OCI-LY1 (cell line): Measurements from ENCODE around the gene NAA25.

Experiments used
- H2AFZ ChIP-seq: fragments of 200-600 bp; sonication (generic), shearing (Covaris generic); 2 replicates; pipeline ENCODE4 v1.6.0; 2014; ENCODE audit warnings: antibody characterized with exemption, mild to moderate bottlenecking, low read length
- H3F3A ChIP-seq: fragments of 200-600 bp; sonication (generic), shearing (Covaris generic); 2 replicates; pipeline ENCODE4 v1.6.0; 2014; ENCODE audit warnings: mild to moderate bottlenecking, antibody characterized with exemption, low read length, moderate library complexity; ENCODE audit not compliant: insufficient read depth
- H3K27ac ChIP-seq: fragments of 200-600 bp; sonication (generic); 2 replicates; pipeline ENCODE4 v1.5.1; 2014; ENCODE audit warnings: low read length, mixed run types, mild to moderate bottlenecking, low read depth; ENCODE audit not compliant: poor library complexity, severe bottlenecking
- H3K27me3 ChIP-seq: fragments of 200-600 bp; sonication (generic); 2 replicates; pipeline ENCODE4 v1.6.0; 2014; ENCODE audit warnings: antibody characterized with exemption, mild to moderate bottlenecking, low read length, moderate library complexity; ENCODE audit not compliant: insufficient read depth
- H3K36me3 ChIP-seq: fragments of 200-600 bp; sonication (generic); 2 replicates; pipeline ENCODE4 v1.6.1; 2014; ENCODE audit warnings: mild to moderate bottlenecking, antibody characterized with exemption, low read length, moderate library complexity, mixed read lengths; ENCODE audit not compliant: insufficient read depth
- H3K4me1 ChIP-seq: fragments of 200-600 bp; sonication (generic); 2 replicates; pipeline ENCODE4 v1.5.1; 2014; ENCODE audit warnings: mild to moderate bottlenecking, low read length, moderate library complexity; ENCODE audit not compliant: insufficient read depth, severe bottlenecking
- H3K4me2 ChIP-seq: fragments of 200-600 bp; sonication (generic), shearing (Covaris generic); 2 replicates; pipeline ENCODE4 v1.6.1; 2014; ENCODE audit warnings: low read length
- H3K4me3 ChIP-seq: fragments of 200-600 bp; sonication (generic); 2 replicates; pipeline ENCODE4 v1.5.1; 2014; ENCODE audit warnings: low read length, low read depth, mild to moderate bottlenecking, mixed read lengths; ENCODE audit not compliant: poor library complexity, severe bottlenecking
- H3K79me2 ChIP-seq: fragments of 200-600 bp; shearing (Covaris generic); 2 replicates; pipeline ENCODE4 v1.6.1; 2016; ENCODE audit warnings: mixed run types, low read length, mixed read lengths; ENCODE audit not compliant: insufficient read depth
- H3K9ac ChIP-seq: fragments of 200-600 bp; sonication (generic), shearing (Covaris generic); 2 replicates; pipeline ENCODE4 v1.6.1; 2014; ENCODE audit warnings: mild to moderate bottlenecking, low read length, mixed read lengths
- H3K9me2 ChIP-seq: fragments of 200-600 bp; sonication (generic), shearing (Covaris generic); 2 replicates; pipeline ENCODE4 v1.6.1; 2014; ENCODE audit warnings: low read depth, mild to moderate bottlenecking, low read length, mixed read lengths
- H3K9me3 ChIP-seq: fragments of 200-600 bp; shearing (Covaris generic); 2 replicates; pipeline ENCODE4 v1.6.1; 2014; ENCODE audit warnings: low read length, mixed read lengths
- H4K20me1 ChIP-seq: fragments of 200-600 bp; sonication (generic), shearing (Covaris generic); 2 replicates; pipeline ENCODE4 v1.6.0; 2016; ENCODE audit warnings: mild to moderate bottlenecking, low read length; ENCODE audit not compliant: insufficient read depth
- CTCF ChIP-seq: fragments of 200-600 bp; sonication (generic), shearing (Covaris generic); IDR thresholded peaks from 2 replicates; pipeline ENCODE4 v1.5.1; 2017; ENCODE audit warnings: mild to moderate bottlenecking, antibody characterized with exemption, low read length, moderate library complexity, mixed read lengths
- EZH2 ChIP-seq: fragments of 200-600 bp; sonication (generic), shearing (Covaris generic); IDR thresholded peaks from 2 replicates; pipeline ENCODE4 v1.8.0; 2017; ENCODE audit warnings: borderline replicate concordance, mixed run types, mild to moderate bottlenecking, antibody characterized with exemption, low read length, moderate library complexity, mixed read lengths

The NAA25 gene

GRCh38 chr12:112108202-112109079 lies at the start of gene NAA25:
TSS of gene NAA25 (minus strand) at chr12:112108783. CDS start at chr12:112108773, 10 bp downstream.
- Histone ChIP-seq H3K9me3 (no peaks in the 10 kb centered on the region), H2AFZ (no peak within 1 kb of the TSS; the same call in 1 of the 2 replicates), H3K4me2 (peak within 1 kb of the TSS; percentile 74), H3K4me3 (peak within 1 kb of the TSS; percentile 96), H3K9me2 (no peaks in the 10 kb centered on the region), H3F3A (no peaks in the 10 kb centered on the region), H3K9ac (peak within 1 kb of the TSS; percentile 82), H3K4me1 (peaks cover 41% of the 10 kb centered on the region), H3K79me2 (peaks cover 56% of the 10 kb centered on the region), H3K27me3 (no peaks in the 10 kb centered on the region), H3K36me3 (peaks cover 23% of the 10 kb centered on the region; the same call in 1 of the 2 replicates), H4K20me1 (no peaks in the 10 kb centered on the region), H3K27ac (peak within 1 kb of the TSS; percentile 82)
- no peak for TF ChIP-seq CTCF
- TF ChIP-seq EZH2 = no peak

- Histone ChIP-seq H3K36me3 (peaks cover 55% of the 10 kb centered on the region), H4K20me1 (no peaks in the 10 kb centered on the region)
These were observed 45.3 kb upstream of the NAA25 start for GRCh38 chr12:112153893-112154219.

DNA sequence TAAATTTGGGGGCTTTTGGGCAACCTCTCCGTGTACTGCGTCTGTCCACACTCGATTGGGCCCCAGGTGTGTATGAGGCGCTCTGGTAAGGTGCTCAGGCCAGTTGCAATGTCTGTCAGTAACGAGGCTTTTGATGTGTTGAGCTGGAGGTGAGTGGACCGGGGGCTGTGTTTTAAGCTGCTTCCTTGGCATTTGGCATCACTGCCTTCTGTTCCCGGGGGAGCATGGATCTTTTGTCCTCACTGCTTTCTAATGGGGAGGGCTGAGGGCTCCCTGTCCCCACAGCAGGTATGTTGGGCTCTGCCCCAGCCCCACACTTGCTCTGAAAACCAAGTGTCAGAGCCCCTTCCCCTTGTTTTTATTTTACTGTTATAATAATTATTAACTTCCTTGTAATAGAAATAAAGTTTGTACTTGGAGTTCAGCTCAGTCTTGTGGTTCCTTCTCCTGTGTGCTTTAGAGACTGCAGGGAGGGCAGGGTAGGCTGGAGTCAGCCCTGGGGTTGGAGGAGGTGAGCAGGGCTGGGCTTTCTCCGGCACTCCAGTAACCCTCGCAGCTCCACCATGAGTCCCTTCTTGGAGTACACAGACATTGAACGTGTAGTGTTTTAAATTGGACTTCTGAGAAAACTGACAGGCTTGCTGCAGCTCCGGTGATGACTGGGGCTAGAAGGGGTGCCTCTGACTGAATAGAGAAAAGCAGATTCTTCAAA lies 44.8 kb upstream of the NAA25 start:
- no peaks in the 10 kb centered on the region for H3K9me2 ChIP-seq
- TF ChIP-seq EZH2 (no peak), CTCF (no peak)
- H3K4me2 ChIP-seq = no peak overlapping the region

More at GRCh38 chr12:112153893-112154219, 45.3 kb upstream of the NAA25 start:
- H2AFZ ChIP-seq = no peak overlapping the region
- H3K27me3 ChIP-seq = no peaks in the 10 kb centered on the region
- no peak overlapping the region for H3K4me3 ChIP-seq
- H3K79me2 ChIP-seq = no peaks in the 10 kb centered on the region
- no peaks in the 10 kb centered on the region for H3K9me3 ChIP-seq
- no peaks in the 10 kb centered on the region for H3K9me2 ChIP-seq
- H3K4me2 ChIP-seq = no peak overlapping the region
- H3K4me1 ChIP-seq = no peaks in the 10 kb centered on the region
- H3F3A ChIP-seq = no peaks in the 10 kb centered on the region
- no peak overlapping the region for H3K27ac ChIP-seq
- H3K9ac ChIP-seq = no peak overlapping the region
- TF ChIP-seq CTCF (no peak), EZH2 (no peak)

More for the DNA sequence above, 44.8 kb upstream of the NAA25 start:
- no peak overlapping the region for H3K27ac ChIP-seq
- no peaks in the 10 kb centered on the region for H3K79me2 ChIP-seq
- no peaks in the 10 kb centered on the region for H3K9me3 ChIP-seq
- H3K9ac ChIP-seq = no peak overlapping the region
- no peaks in the 10 kb centered on the region for H4K20me1 ChIP-seq
- H3F3A ChIP-seq = no peaks in the 10 kb centered on the region
- H3K36me3 ChIP-seq = peaks cover 55% of the 10 kb centered on the region
- H3K4me1 ChIP-seq = no peaks in the 10 kb centered on the region
- no peaks in the 10 kb centered on the region for H3K27me3 ChIP-seq
- no peak overlapping the region for H2AFZ ChIP-seq
- H3K4me3 ChIP-seq = no peak overlapping the region
